ENCODE measurements around the gene P2RX4.
"Not testable (repeated sequence)": the region's sequence is repeated elsewhere in the genome, so short reads cannot be mapped to it uniquely, and the experiment has no call there.

P2RX4 gene

DNA sequence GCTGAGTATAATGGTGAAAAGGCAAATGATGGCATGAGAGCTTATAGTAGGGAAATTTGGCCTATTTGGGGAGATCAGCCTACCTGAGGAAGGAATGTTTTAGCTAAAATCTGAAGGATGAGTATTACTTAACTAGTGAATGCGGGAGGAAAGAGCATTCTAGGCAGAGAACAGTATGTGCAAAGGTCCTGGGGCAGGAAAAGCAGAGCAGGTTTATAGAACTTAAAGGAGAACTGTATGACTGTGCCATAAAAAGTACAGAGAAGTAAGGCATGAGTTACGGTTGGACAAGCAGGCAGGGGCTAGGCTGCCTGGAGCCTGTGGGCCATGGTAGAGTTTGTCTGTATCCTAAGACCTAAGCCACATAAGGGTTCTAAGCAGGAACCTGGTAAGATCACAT, 21.7 kb upstream of the P2RX4 start:
- no peak for TF ChIP-seq CTCF (conservative IDR thresholded peaks at IDR 0.05; ENCODE audit: low read depth, low read length)
- H3K4me3 ChIP-seq (ENCODE audit: low read depth, low read length), result no peak overlapping the region

GRCh38 chr12:121189131-121189530, 20.8 kb upstream of the P2RX4 start:
- no peak for TF ChIP-seq CTCF (conservative IDR thresholded peaks at IDR 0.05; ENCODE audit: low read depth, low read length)
- H3K4me3 ChIP-seq (ENCODE audit: low read depth, low read length), result no peak overlapping the region
- DNase-seq (ENCODE audit: low read depth), result no peak

More for the DNA sequence above, 21.7 kb upstream of the P2RX4 start:
- no peak for DNase-seq (ENCODE audit: low read depth)

DNA sequence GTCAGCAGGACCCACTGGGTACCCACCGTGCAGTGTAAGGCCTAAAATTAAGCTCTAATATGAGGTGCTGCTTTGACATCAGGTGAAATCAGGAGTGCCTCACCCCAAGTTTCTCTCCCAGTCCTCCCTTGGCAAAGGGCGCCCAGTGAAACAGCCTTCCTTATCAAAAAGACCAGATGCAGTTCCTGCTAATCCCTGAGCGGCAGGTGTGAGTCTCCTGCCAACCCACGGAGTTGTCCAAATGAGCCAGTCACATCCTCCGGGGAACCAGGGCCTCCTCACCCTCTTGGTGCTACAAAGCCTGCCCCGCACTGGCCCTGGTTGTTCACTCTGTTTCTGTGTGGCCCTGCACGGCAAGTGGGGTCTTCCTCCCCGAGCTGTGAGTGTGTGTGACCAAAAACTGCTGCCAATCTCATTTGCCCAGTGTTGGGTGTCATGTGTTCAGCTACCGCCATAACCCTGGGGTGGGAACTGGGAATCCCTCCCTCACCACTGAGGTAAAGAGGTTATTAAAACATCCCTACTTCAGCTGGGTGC, 20.2 kb upstream of the P2RX4 start:
- no peak for DNase-seq (ENCODE audit: low read depth)
- H3K4me3 ChIP-seq (ENCODE audit: low read depth, low read length), result no peak overlapping the region
- TF ChIP-seq CTCF (conservative IDR thresholded peaks at IDR 0.05; ENCODE audit: low read depth, low read length), result no peak

DNA sequence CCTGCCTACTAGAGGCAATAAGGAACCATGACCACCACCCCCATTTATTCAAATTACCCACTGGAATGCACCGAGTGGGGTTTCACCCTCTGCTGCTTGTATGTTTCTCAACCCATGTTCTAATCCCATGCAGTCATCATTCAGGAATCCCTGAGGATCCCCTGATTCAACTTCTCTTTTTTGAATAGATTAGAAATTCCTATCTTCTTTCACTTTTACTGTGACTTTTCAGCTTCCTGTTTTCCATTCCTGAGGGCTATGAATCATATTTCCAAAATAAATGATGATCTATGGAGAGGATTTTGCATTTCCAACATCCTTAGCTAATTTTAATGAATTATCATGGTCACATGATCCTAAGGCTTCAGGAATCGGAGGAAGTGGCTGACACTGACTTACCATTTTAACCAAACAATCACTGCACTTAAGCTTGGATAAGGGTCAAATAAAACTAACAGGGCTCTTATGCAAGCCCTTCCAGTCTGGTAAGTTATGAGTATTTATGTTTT, 19.4 kb upstream of the P2RX4 start:
- no peak overlapping the region for H3K4me3 ChIP-seq (ENCODE audit: low read depth, low read length)
- peak; percentile 95 for DNase-seq (ENCODE audit: low read depth)
- TF ChIP-seq CTCF (conservative IDR thresholded peaks at IDR 0.05; ENCODE audit: low read depth, low read length), result no peak

DNA sequence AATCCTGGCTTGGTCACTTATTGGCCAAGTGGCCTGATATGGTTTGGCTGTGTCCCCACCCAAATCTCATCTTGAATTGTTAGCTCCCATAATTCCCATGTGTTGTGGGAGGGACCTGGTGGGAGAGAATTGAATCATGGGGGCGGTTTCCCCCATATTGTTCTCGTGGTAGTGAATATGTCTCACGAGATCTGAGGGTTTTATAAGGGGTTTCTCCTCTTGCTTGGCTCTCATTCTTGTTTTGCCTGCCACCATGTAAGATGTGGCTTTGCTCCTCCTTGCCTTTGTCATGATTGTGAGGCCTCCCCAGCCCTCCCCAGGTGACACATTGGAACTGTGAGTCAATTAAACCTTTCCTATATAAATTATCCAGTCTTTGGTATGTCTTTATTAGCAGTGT, 18.8 kb upstream of the P2RX4 start:
- H3K4me3 ChIP-seq (ENCODE audit: low read depth, low read length), result no peak overlapping the region
- TF ChIP-seq CTCF (conservative IDR thresholded peaks at IDR 0.05; ENCODE audit: low read depth, low read length), result no peak
- DNase-seq (ENCODE audit: low read depth), result no peak

- TF ChIP-seq CTCF (conservative IDR thresholded peaks at IDR 0.05; ENCODE audit: low read depth, low read length), result no peak
- no peak overlapping the region for H3K4me3 ChIP-seq (ENCODE audit: low read depth, low read length)
- no peak for DNase-seq (ENCODE audit: low read depth)
Measured at GRCh38 chr12:121196902-121197301, 13.0 kb upstream of the P2RX4 start.

DNA sequence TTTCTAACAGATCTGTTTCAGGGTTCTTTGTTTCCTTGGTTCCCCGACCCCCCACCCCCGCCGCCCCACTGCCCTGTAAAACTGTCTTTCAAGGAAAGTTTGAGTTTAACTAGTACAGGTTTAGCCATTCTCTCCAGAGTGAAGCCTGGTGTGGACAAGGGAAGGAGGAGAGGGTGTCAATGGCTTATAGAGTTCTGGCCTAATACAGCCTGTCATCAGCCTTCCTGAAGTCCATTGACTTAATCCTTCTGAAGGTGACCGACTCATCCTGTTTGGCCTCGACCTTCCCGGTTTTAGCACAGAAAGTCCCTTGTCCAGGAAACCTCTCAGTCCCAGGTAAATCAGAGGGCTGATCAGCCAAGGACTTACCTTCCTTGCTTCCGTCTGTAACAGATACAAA, 11.0 kb upstream of the P2RX4 start:
- no peak for TF ChIP-seq CTCF (conservative IDR thresholded peaks at IDR 0.05; ENCODE audit: low read depth, low read length)
- H3K4me3 ChIP-seq (ENCODE audit: low read depth, low read length), result no peak overlapping the region
- DNase-seq (ENCODE audit: low read depth), result no peak

DNA sequence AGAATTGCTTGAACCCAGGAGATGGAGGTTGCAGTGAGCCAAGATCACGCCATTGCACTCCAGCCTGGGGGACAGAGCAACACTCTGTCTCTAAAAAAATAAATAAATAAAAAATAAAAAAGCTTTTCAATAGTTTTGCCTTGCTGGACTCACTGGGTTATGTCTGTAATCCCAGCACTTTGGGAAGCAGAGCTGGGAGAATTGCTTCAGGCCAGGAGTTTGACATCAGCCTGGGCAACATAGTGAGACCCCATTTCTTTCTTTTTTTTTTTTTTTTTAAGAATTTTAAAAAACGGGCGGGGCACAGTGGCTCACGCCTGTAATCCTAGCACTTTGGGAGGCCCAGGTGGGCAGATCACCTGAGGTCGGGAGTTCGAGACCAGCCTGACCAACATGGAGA, 8.8 kb upstream of the P2RX4 start:
- H3K4me3 ChIP-seq (ENCODE audit: low read depth, low read length); DNase-seq (ENCODE audit: low read depth): not testable (repeated sequence)

All from choroid plexus epithelial cell (primary cell).